ENCODE measurements around the gene PIK3C2A.

Gene PIK3C2A

DNA sequence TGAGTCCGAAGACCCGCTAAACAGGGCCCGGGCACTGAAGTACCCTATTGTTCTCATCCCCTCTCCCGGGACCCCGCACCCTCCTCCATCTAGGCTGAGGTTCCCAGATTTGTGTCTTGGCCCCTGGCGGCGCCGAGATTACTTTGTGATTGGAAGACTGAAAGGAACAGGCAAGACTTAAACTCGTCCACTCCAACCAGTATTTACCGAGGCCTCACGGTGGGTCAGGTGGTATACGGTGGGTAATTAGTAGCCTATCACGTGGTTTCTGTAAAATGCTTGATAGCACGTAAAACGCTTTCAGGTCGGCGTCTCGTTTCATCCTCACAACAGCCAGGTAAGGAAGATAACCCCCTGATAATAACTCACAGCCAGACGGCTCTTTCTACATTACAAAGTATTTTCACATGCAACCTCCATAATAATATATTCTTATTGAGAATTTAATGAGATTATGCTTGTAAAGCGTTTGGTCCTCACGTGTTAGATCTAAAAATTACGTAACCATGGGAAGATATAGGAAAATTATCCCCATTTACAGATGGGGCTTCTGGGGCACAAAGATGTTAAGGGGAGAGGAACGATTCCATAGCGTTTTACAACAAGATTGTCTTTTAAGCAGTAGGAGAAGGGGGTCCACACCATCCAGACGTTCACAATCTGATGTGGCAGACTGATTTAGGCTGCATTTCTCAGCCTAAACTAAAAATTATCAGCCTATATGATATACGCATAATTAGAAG is 642 bp upstream of the PIK3C2A start:
- TF ChIP-seq CTCF (IDR thresholded peaks at IDR 0.05; ENCODE audit: low read depth, low read length), result no peak
- DNase-seq (ENCODE audit: extremely low read depth, low read depth), result no peak

- DNase-seq (ENCODE audit: extremely low read depth, low read depth), result no peak
- no peak for TF ChIP-seq CTCF (IDR thresholded peaks at IDR 0.05; ENCODE audit: low read depth, low read length)
Observed at GRCh38 chr11:17206463-17206862, 1.3 kb downstream of the PIK3C2A start.

GRCh38 chr11:17197431-17197898 is 10.3 kb downstream of the PIK3C2A start:
- no peak for DNase-seq (ENCODE audit: extremely low read depth, low read depth)
- TF ChIP-seq CTCF (IDR thresholded peaks at IDR 0.05; ENCODE audit: low read depth, low read length), result no peak

DNA sequence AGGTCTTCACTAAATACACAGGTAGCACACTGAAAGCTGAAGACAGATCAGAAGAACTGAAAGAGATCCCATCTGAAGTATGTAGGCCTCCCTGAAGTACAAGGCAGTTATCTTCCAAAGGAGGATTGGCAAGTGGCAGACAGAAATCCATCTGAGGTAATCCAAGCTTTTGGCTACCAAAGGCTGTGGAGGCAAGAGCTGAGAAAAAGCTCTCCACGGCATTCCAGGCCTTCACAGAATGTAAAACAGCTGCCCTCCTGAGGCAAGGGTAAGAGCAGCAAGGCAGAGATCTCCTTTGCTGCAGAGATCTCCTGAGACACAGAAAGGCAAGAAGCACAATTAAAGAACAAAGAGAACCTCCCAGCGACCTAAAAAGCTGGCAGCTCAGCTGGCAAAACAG is 19.1 kb downstream of the PIK3C2A start:
- no peak for TF ChIP-seq CTCF (IDR thresholded peaks at IDR 0.05; ENCODE audit: low read depth, low read length)
- no peak for DNase-seq (ENCODE audit: extremely low read depth, low read depth)

GRCh38 chr11:17186932-17187692 is 20.7 kb downstream of the PIK3C2A start:
- no peak for TF ChIP-seq CTCF (IDR thresholded peaks at IDR 0.05; ENCODE audit: low read depth, low read length)
- no peak for DNase-seq (ENCODE audit: extremely low read depth, low read depth)

DNA sequence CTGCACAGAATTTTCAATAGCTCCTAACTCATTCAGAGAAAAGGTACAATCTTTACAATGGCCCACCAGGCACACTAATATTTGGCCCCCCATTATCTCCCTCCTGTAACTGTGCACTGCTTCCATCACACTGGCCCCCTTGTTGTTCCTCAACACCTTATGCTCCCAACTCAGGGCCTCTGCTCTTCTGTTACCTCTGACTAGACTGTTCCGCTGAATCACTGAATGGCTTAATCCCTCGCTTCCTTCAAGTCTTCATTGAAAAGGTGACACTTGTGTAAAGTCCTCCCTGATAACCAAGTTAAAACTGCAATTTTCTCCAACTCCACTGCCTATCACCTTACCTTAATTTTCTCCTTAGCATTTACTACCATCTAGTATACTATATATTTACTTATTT is 21.8 kb downstream of the PIK3C2A start:
- no peak for DNase-seq (ENCODE audit: extremely low read depth, low read depth)
- TF ChIP-seq CTCF (IDR thresholded peaks at IDR 0.05; ENCODE audit: low read depth, low read length), result no peak
